Astrocyte of the hippocampus (primary cell): ENCODE data around the gene HCFC2.
A peak's percentile ranks its signal among the peaks of the same experiment; 100 is the strongest.
"Not testable (repeated sequence)": the region's sequence is repeated elsewhere in the genome, so short reads cannot be mapped to it uniquely, and the experiment has no call there.

ENCODE experiments used
- DNase-seq: peaks from one replicate; pipeline ENCODE4 v3.0.0; 2011; ENCODE audit warnings: low read depth, low spot score

The HCFC2 gene

DNA sequence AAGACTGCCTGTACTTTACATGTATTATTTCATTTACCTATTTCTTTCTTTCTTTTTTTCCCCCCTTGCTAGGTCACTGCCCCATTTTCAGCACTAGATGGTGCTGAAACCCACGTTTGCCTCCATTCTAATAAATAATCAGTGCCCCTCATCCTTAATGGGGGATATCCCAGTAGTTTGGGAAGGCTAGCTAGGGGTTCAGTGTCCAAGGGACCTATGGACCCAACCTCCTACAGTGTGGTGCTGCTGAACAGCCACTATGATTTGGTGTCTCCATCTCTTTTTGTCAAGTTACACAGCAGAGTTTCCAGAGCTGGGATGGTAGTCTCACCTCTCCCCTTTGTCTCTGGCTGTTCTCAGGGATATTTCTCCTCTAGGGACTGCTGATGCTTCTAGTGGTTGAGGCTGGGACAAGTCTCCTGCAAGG, 6.5 kb upstream of the HCFC2 start:
- peak; percentile 52 for DNase-seq

DNA sequence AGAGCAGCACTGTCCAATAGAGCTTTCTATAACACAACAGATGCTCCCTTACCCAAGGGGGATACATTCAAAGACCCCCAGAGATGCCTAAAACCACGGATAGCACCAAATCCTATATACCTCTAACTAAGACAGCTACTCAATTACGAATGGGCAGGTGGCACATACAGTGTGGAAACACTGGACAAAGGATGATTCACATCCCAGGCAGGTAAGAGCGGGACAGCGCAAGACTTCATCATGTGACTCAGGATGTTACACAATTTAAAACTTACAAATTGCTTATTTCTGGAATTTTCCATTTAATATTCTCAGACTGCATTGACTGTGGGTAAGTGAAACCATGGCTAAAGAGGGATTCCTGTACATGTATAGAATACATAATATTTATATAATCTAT, 5.5 kb upstream of the HCFC2 start:
- no peak for DNase-seq

DNA sequence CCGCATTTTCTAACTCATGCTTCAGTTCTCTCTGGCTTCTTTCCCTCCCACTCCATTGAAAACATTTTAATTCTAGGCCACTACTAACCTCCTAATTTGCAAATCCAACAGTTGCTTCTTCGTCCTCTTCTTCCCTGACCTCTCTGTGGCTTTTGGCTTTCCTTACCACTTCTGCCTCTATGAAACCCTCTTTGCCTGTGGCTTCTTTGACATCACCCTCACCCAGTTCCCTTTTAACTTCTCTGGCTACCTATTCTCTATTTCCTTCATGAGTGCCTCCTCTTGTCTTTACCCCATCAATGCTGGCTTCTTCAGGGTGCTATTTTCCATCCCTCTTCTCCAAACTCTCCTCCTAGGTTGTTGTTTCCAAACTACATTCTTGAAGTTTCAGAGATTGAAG, 4.4 kb upstream of the HCFC2 start:
- no peak for DNase-seq

DNA sequence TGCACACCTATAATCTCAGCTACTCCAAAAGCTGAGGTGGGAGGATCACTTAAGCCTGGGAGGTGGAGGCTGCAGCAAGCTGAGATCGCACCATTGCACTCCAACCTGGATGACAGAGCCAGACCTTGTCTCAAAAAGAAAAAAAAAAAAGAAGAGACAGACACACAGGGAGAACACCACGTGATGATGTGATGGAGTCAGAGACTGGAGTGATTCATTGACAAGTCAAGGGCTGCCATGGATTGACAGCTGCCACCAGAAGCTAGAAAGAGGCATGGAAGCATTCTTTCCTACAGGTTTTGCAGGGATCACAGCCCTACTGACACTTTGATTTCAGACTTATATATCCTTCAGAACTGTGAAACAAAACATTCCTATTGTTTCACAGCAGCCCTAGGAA, 3.5 kb upstream of the HCFC2 start:
- no peak for DNase-seq

DNA sequence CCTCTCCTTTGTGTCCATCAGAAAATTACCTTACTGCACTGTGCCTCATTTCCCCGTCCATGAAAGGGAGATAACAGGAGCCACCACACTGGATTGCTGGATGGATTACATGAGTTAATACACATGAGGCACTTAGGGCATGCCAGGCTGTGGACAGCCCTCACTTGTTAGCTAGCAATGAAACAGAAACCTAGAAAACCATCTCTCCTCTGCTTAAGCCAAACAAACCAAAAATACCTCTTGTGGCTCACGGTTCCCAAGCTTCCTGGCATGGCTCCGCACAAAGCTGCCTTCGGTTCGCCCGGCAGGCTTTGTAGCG, 660 bp upstream of the HCFC2 start:
- no peak for DNase-seq

DNA sequence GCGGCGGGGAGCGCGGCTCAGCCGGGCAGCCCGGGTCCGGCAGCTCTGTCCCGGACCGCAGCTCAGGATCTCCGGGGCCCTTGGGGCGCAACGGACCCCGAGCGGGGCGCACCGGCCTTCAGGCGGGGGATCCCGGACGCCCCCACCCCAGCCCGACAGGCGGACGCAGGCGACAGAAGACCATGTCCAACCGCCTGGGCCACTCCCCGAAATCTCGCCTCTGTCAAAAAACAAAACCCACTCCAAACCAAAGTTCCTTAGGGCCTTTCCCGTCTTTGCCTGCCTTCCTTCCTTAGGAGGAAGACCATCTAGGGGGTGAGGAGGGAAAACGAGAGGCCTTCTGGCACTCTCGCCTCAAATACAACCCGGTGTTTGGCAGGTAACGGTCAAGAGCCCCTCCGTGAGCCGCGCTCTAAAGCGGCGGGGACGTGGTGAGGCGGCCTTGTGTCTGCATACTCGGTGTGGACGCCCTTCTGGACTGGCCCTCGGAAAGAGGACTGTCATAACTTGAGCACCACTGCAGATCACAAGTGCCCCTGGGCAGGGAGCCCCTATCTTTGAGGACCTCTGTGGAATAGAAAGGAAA, 604 bp downstream of the HCFC2 start:
- peak; percentile 39 for DNase-seq

DNA sequence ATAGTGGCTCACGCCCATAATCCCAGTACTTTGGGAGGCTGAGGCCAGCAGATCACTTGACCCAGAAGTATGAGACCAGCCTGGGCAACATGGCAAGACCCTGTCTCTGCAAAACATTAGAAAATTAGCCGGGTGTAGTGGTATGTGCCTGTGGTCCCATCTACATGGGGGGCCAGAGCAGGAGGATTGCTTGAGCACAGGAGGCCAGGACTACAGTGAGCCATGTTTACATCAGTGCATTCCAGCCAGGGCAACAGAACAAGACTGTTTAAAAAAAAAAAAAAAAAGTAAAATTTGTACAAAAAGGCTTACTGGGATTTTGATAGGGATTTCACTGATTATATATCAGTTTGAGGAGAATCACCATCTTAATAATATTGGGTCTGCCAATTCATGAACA, 7.8 kb downstream of the HCFC2 start:
- DNase-seq: no peak

DNA sequence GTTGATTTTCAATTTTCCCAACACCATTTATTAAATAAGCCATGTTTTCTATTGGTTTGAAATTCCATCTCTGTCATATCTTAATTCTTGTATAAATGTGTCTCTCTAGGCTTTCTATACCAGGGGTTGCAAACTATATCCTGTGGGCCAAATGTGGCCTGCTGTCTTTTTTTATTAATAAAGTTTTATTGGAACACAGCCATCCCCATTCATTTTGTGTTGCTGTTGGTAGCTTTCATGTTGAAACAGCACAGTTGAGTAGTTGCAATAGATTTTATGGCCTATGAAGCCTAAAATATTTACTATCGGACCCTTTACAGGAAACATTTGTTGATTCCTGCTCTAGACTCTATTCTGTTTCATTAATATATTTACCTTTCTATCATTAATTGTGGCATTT, 9.4 kb downstream of the HCFC2 start:
- no peak for DNase-seq

DNA sequence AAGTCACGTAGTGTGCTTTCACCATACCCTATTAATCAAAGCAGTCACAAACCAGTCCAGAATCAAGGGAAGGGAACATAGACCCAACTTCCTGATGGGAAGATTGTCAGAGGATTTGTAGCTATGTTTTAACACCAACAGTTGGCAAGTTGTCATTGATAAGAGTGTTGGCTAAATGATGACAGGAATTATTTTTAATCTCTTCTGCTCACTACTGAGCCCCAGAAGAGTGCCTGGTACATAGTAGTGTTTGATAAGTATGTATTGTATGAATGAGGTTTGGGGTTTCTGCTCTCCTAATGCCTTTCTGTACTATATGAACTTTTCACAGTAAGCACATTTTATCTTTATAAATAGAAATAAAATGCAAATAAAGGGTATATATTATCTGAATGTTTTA, 14.7 kb downstream of the HCFC2 start:
- DNase-seq: no peak

DNA sequence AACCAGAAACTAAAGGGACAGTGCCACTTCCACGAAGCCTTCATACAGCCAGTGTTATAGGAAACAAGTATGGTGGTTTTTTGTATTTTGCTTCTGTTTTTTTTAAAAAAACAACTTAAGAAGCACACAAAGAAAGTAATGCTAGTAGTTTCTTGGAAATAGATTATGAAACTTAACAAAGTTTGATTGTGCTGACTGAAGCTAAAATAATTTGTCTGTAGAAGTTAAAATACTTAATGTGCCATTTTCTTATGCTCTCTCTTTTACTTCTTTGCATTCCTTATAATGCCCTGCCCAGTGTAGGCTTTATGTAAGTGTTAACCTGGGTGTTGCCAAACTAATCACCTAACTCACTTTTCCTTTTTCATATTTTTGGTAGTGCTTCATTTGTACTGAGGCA, 16.4 kb downstream of the HCFC2 start:
- DNase-seq: no peak

DNA sequence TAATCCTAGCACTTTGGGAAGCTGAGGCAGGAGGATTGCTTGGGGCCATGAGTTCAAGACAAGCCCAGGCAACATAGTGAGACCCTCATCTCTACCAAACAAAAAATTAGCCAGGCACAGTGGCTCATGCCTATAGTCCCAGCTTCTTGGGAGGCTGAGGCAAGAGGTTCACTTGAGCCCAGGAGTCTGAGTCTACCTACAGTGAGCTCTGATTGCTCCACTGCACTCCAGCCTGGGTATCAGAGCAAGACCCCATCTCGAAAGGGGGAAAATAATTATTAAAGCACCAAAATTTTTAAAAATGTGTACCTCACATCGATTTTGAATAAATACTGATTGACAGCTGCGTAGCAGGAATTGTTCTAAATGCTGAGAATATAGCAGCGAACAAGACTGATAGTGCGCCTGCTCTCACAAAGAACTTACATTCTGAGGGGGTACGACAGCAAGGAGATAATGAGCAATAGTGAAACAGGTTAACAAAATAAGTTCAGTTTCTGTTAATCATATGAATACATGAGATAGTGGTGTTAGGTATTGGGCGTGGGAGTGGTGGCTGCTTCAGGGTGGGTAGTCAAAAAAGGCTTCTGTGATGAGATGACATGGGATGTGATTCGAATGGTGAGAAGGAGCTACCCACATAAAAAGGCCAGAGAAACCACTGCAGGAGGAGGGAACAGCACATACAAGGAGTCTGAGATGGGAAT, 19.6 kb downstream of the HCFC2 start:
- DNase-seq: no peak

DNA sequence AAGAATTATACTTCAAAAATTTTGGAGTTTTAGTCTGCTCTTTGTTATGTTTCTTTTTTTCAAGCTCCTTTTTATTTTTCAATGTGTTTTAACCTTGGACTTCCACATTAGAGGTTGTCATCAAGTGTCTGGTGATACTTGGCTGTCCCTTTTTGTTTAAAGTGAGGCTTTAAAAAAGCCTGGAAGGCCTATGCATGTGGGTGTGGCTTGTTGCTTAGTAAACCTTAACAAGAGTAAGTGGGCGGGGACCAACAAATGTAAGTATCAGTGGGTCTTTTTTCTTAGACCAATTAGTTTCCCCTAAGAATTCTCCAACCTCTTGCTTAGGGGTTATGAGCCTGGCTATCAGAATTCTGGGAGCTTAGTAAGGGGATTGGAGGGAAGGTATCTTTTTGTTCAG, 26.4 kb downstream of the HCFC2 start:
- DNase-seq: no peak

DNA sequence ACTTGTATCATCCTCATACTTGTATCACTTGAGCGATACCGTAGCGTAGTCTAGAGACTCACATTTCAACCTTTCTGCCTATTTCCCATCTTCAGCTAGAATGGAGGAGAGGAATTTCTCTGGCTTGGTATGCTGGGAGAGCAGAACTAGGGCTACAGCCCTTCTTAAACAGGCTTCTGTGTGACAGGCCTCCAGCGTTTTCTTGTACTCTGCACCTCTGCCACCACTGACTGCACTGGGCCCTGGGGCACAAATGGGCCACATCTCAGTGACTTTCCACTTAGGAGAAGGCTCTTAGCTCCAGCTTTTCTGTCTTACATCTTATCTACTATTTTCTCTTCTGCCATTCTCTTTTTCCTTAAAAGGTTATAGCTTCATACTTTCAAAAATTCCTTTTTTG, 26.8 kb downstream of the HCFC2 start:
- DNase-seq: no peak

DNA sequence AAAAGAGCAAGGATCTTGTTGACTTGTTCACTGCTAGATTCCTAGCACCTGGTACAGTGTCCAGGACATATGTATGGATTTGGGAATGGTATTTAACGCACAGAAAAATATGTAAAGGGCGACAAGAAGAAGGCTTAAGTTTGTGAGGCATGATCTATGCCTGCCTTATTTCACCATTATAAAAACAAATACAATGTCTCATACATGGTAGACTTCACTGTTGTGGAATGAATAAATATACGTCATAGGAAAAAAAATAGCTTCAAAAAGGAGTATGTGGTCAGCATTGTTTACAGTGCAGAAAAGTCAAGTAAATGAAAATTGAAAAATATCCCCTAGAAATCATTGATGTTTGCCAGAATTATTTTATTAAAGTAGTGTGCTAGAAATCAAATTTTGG, 30.0 kb downstream of the HCFC2 start:
- peak; percentile 16 for DNase-seq

DNA sequence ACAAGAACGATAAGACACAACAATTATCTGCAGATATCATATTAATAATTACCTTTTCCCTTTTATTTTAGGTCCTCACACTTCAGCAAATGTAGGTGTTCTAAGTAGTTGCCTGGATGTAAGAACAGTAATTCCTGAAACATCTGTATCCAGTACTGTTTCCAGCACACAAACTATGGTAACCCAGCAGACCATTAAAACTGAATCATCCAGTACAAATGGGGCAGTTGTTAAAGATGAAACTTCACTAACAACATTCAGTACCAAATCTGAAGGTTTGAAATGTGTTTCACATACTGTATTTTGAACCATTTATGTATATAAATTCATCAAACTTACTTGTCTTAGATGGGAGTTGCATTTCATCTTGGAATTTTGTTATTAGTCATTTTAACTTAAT, 31.0 kb downstream of the HCFC2 start:
- no peak for DNase-seq

DNA sequence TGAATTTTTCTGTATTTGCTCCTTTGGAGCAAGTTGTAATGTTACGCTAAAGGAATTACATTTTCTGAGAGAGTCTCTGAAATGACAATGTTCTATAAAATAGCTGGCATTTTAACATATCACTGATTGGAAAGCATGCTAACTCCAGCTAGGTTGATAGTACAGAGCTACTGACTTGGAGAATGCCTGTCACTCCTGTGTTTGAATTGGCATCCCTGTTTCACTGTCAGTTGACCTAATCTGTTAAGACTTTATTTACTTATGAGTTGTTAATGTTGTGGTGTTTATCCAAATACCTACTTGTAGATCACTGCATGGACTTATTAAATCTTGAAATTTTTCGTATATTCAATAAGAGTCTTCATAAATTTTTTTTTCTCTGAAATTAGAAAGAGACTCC, 33.6 kb downstream of the HCFC2 start:
- DNase-seq: no peak

DNA sequence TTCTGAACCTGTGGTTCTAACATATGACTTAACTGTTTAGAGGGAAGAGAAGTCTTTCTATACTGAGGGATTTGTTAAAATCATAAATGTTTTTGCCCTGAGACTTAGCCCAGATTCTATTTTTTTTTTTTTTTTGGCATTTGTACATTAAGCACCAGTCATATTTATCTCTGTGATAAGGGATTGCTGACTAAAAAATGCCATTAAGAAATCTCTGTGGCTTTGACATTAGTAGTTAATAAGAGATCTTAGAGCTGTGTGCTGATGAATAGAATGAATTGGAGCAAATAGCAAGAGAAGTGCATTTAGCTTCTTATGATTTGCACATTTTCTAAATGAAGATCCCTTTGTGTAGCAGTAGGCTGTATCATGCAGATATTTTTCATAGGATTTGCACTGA, 41.1 kb downstream of the HCFC2 start:
- DNase-seq: no peak

DNA sequence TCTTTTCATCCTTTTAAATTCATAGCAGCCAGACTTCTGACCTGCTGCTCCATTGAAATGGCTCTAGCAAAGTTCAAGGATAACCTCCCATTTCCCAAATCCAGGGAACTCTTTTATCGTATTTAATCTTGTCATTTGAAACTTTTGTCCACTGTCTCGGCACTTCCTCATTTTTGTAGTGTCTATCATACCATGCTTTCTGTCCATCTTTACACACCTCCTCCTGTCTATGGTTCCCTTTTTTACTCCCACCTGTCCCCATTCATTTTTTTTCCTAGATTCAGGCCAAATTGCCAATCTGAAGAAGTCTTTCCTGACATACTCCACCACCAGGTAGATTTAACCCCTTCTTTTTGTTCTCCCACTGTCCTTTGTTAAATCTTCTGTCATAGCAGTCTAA, 42.6 kb downstream of the HCFC2 start:
- no peak for DNase-seq

DNA sequence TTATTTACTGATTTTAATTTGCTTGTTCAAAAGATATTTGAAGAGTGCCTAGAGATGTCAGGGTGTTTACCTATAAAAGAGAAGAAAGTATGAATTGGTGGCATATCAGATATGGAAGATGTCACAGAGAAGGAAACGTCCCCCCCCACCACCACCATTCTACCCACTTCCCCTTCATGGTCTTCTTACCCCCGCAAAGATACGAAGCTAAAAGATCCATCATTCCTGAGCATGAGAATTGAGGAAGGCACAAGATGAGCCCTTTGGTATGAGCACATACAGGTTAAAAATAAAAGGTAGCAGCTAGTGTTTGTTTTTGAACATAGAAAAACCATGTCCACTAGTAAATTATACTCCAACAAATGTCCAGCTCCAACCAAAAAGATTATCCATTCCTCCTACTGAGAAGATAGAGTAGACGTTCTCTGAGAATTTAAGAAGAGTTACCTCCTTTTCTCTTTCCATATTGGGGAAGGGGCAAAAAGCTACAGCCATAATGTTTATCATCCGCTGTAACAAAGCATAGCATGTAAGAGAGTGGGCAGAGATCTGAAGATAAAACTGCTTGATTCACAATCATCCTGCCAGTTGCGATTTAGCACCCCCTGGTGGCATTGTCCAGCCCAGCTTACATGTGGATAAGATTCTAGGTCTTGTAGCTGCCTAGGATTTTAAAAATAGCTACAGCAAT, 44.6 kb downstream of the HCFC2 start:
- peak; percentile 90 for DNase-seq

DNA sequence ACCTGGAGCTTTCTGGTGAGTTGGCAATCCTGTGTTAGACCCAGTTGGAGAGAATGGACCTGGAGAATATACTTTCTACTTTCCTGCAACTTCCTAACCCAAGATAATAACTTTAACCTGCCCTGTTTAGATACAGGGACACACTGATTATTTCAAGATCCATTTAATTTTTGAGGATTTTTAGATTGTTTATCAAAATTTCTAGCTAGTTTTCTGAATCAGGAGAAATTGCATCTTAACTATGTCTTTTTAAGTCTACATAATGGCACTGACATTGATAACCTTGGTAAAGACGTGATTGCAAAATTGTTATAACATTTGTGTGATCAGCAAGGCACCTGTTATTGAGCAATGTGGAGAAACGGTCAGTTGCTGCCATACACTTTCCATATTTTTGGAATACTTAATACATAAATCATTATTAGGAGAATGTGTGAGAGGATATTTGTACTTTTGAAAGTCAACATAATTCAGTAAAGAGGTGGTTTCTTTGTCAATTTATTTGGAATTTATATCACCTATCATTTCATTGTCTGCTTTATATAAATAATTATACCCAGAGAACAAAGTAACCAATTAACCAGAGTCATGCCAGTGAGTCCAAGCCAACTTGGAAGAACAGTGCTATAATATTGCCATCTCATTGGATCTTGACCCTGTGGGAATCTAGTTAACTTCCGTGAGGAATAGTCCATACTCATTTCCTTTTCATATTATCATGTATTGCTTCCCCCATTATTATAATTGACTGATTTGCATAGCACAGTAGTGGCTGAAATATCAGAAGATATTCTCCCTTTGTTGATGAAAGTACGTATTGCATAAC, 45.3 kb downstream of the HCFC2 start:
- no peak for DNase-seq

DNA sequence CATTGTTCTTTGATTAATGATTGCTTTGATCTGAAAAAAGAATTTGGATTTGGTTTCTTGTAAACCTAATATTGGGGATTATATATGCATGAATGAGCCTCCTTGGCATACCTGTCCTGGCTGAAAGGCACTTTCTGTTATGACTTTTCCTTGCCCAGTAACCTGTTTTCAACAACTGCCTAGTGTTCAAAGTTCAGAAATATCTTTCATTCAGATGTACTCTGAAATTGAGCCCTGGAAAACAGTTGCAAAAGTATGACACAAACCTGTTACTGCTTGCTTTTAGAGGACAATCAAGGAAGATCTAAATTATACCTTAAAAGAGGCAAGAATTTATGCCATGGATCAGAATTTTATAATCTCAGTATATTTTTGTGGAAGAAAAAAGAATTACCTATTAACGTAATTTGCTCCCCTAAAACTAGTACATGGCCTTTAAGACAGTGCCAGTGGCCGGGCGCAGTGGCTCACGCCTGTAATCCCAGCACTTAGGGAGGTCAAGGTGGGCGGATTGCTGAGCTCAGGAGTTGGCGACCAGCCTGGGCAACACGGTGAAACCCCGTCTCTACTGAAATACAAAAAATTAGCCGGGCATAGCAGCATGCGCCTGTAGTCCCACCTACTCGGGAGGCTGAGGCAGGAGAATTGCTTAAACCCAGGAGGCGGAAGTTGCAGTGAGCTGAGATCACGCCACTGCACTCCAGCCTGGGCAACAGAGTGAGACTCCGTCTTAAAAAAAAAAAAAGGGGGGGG, 50.7 kb downstream of the HCFC2 start:
- DNase-seq: not testable (repeated sequence)

DNA sequence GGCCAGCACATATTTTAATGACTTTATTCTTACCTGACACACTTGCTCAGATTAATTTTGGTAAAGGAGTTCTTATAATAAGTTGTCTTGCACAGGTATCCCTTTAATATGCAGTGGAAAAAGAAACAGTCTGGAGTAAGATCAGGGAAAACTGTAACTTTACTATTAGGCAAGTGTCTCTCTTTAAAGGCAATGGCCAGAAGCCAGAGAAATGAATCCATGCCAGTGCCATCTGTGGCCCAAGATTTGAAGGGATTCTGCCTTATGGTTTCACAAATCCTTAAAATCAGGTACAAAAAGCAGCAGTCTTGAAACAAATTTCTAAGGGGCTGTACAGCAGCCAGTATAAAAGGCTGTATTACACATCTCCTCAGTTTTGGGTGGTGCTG, 51.2 kb downstream of the HCFC2 start:
- no peak for DNase-seq
